HG03342 (cell line): ENCODE data around the gene GGA2.
A peak's percentile ranks its signal among the peaks of the same experiment; 100 is the strongest.
"Not testable (repeated sequence)": the region's sequence is repeated elsewhere in the genome, so short reads cannot be mapped to it uniquely, and the experiment has no call there.

Experiments used
- ATAC-seq: cut with Tn5 transposase; IDR thresholded peaks from one replicate; pipeline ENCODE4 v1.9.1; 2021; ENCODE audit warnings: mild to moderate bottlenecking, moderate library complexity; ENCODE audit not compliant: unreplicated experiment

GGA2 gene

DNA sequence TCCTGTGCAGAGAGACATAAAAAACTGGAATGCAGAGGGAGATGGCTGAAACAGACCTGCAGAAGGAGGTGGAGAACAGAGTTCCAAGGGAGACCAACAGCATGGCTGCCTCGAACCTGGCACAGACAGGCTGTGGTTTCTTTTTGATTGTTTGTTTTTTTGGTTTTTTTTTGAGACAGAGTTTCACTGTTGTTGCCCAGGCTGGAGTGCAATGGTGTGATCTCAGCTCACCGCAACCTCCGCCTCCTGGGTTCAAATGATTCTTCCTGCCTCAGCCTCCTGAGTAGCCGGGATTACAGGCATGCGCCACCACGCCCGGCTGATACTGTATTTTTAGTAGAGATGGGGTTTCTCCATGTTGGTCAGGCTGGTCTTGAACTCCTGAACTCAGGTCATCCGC is 26.8 kb downstream of the GGA2 start:
- not testable (repeated sequence) for ATAC-seq

DNA sequence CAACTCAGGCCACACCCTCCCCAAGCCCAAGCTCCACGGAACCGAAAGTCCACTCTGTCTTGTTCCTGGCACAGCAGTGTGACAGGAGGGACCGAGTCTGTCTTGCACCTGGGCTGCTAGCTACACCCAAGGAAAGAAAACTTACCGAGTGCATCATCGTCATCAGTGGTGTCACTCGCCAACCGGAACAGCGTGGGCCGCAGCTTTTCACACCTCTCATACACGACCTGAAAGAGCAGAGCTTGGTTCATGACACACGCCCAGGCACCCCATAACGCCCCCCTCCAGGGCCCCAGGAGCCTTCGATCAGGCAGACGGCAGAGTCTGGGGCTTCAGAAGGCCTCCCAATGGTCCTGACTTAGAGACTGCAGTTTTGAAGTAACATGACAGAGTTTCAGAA is 27.5 kb downstream of the GGA2 start:
- ATAC-seq, result no peak

DNA sequence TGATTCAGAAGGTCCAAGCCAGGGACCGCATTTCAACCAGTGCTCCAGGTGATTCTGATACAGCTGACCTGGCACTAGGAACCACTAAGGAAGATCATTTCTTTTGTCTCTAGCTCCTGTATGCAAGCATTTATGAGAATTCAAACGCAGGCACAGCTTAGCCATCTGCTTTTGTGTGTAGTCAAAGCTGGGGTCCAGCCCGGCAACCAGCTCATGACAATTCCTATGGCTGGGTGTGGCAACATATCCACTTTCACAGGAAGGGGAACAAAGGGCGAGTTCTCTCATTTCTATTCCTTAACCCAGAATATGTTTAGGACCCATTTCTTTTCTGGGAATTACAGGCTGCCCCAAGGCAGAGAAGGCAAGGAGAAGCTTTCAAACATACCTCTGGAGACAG is 30.0 kb downstream of the GGA2 start:
- ATAC-seq, result no peak

DNA sequence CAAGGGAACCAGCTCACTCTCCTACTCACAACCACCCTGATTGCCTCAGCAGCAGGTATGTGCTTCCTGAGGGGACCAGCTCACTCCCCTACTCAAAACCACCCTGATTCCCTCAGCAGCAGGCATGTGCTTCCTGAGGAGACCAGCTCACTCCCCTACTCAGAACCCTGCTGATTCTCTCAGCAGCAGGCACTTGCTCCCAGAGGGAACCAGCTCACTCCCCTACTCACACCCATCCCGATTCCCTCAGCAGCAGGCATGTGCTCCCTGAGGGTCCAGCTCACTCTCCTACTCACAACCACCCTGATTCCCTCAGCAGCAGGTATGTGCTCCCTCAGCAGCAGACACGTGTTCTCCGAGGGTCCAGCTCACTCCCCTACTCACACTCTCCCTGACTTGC is 31.2 kb downstream of the GGA2 start:
- ATAC-seq, result no peak

DNA sequence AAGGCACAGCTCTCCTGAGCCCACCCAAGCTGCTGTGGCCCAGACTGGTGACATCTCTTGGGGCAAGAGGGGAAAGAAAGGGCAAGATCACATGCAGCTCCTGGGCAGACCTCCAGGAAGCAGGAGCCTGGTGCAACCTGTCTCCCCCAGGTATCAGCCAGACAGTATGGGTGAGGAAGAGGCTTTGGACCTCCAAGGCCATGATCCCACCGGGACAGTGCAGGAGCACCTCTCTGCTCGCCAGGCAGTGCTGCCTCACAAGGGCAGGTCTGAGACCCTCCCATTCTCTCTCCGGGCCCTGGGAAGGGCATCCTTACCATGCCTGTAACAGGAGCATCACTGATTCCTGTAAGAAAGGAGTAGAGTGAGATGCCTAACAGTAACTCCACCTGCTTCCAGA is 31.7 kb downstream of the GGA2 start:
- no peak for ATAC-seq

DNA sequence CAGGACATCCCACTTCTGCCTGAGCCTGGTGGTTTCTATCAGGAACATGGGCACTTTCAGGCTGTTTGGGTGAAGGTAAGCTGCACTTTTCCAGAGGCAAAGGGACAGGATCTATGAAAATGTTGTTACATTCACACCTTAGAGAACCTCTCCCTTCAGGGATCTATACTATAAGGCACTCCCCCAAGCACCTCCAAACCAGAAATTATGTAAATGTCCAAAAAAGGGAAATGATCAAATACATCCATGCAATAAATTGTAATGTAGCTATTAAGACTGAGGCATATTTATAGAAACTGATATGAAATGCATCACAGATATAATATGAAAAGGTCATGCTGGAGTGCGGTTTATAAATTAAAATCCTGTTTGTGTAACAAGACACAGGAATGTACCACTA is 34.0 kb downstream of the GGA2 start:
- no peak for ATAC-seq

DNA sequence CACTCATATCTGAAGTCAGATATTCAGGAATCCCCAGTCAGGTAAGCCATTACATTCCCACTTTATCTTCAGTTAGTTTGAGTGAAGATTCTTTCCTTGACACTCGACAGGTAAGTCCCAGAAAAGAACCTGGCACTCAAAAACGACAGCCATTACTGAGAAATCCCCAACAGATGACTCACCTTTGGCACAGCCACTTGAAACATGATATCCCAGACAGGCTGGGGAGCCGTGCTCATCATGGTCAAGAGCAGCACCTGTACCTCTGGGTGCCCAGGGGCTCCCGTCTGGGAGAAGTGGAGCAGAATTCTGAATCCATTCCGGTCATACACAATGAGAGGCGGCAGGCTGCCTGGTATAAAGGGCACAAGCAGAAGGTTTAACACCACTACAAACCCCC is 40.5 kb downstream of the GGA2 start:
- no peak for ATAC-seq

DNA sequence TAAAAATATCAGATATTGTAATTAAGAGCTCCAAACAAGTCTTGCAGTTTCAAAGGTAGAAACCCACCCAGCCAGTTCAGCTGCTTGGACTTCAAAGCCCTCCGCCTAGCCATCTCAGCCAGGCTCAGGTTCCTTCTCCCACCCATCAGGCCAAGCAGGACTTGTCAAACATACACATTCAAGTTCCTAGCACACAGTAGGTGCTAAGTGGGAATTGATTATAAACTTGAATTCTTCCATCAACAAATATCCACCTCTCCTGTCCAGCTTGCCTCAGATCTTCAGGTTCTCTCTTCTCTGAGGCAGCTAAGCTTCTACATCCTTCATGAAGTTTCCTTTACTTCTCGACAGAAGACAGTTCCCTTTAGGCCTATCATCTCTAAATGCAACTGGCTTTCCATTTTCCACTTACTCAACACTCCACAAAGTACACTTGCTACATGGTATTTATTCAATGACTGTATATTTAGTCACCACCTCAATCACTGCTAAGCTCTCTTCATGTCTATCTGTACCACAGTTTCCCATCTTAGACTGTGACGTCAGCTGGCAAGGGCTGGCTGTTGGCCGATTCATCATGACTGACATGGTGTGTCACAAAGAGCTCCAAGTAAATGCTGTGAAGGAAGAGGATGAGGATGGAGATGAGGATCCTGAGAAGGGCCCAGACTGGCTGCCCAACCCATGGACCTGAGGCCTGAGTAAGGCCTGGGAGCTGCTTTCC is 44.0 kb downstream of the GGA2 start:
- ATAC-seq, result no peak

DNA sequence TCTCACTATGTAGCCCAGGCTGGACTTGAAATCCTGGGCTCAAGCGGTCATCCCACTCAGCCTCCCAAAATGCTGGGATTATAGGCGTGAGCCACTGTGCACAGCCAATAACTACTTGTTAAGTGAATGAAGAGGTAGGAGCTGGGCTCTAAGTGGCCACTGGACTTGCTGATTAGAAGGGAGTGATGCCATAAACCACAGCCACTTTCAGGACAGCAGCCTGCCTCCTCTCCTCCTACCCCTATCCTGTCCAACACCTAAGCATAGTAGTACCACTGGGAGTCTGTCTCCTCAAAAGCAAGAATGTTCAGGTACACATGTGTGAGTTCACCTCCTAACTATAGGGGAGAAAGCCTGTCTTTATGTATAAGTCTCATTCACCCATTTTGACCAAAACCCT is 45.1 kb downstream of the GGA2 start:
- no peak for ATAC-seq

DNA sequence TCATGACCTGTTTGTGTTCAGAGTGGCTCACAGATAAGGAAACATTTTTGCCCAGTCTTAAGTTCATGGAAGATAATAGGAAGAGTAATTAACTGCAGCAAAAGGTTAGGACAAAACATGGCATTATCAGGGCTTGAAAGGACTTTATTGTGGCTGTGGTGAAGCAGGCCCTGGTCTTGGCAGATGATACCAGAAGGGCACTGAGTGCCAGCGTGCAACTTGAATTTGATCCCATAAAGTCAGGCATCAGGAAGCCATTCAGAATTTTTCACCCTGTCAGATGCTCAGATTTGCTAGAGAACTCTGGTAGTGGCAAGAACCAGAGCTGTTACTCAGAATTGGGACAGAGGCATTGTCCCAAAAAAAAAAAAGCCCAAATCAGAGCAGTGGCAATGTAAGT is 46.1 kb downstream of the GGA2 start:
- no peak for ATAC-seq

DNA sequence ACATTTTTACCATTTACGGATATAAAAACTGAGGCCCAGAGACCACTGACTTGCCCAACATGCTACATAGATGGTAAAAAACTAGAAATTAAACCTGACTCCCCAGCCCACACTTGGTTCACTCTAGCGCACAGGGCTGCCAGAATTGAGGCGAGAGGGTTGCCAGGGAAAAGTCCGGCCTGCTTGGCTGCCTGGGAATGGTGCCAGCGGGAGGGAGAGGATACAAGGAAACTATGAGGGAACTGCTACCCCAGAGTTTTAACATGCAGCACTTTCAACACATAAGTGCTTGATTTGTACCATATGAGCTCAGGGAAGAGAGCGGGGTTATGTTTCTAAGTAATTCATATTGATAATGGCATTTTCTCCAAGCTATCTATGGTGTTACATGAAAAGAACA is 47.3 kb downstream of the GGA2 start:
- not testable (repeated sequence) for ATAC-seq

DNA sequence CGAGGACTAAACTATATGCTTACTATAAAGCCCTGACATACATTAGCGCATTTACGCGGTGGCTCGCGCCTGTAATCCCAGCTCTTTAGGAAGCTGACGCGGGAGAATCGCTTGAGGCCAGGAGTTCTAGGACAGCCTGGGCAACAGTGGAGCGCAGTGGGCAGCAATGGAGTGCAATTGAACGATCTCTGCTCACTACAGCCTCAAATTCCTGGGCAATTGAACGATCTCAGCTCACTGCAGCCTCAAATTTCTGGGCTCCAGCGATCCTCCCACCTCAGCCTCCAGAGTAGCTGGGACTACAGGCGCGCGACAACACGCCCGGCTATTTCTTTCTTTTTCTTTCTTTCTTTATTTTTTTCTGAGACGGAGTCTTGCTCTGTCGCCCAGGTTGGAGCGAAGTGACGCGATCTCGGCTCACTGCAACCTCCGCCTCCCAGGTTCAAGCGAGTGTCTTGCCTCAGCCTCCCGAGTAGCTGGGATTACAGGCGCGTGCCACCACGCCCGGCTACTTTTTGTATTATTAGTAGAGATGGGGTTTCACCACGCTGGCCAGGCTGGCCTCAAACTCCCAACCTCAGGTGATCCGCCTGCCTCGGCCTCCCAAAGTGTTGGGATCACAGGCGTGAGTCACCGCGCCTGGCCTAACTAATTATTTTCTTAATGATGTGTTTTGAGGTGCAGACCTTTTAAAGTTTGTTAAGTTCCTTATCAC is 56.8 kb downstream of the GGA2 start:
- no peak for ATAC-seq

DNA sequence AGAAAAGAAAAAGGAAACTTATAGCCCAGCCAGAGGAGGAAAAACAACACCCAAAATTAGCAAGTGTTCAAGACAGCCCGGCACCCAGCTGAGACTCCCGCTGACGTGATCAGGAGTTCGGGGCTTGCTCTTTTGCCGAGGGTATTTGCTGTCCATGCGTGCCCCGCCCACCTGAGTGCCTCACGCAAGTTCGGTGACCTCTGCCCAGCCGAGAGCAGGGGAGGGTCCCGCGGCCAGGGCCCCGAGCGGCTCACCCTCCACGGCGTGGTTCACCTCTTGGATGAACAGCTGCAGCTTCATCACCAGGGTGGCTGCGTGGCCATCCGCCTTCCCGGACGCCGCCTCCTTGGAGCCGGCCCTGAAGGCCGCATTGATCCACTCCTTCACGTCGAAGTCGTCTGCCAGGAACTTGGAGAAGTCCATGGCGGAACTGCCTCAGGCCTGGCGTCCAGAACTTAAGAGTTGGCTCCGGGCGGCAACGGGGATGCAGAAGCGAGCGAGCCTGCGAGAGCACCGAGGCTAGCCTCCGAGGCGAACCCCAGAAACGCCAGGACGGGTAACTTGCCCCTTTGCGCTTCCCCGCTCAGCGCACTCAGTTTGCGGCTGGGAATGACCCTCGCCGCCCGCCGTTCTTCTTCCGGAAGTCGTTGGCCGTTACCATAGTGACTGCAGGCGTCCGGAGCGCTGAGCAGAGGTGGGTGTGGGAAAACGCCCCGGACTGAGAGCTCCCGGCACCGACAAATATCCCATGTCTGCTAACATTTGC is 57.5 kb downstream of the GGA2 start, which contains the start of gene COG7:
TSS of gene COG7 (minus strand) at position 618 of the 766 bp plus-strand sequence. CDS start at position 423, 195 bp downstream.
- peak; percentile 82 for ATAC-seq

DNA sequence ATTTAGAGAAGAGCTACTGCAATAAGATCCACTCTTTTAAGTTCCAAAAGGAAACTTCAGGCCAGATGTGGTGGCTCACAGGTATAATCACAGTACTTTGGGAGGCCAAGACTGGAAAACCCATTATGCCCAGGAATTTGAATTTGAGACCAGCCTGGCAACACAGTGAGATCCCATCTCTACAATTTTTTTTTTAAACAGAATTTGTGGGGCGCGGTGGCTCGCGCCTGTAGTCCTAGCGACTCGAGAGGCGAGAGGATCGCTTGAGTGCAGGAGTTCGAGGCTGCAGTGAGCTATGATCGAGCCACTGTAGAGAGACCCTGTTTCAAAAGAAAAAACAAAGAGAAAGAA is 58.1 kb downstream of the GGA2 start:
- ATAC-seq, result no peak

DNA sequence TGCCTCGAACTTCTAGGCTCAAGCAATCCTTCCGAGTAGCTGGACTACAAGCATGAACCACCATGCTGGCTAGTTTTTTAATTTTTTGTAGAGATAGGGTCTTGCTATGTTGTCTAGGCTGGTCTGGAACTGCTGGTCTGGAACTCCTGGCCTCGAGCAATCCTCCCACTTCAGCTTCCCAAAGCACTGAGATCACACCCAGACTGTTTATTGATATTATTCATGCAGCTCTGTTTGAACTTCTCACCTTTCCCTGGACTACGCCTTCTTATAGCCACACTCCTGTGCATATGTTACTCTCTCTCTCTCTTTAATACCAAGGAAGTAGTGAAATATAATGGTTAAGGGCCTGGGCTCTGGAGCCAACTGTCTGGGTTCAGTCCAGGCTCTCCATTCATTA is 61.9 kb downstream of the GGA2 start:
- no peak for ATAC-seq

DNA sequence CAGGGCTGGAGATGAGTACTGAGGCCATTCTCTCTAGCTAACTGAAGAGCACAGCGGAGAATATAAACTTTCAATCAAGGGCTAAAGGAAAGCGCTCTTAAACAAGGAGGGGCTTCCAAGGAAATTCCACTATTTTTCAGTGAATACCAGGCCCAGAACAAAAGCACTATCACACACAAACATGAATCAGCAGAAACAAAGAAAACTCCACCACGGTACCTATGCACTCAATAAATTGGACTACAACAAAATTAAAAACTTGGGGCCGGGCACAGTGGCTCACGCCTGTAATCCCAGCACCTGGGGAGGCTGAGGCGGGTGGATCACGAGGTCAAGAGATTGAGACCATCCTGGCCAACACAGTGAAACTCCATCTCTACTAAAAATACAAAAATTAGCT is 72.8 kb downstream of the GGA2 start:
- ATAC-seq, result not testable (repeated sequence)

DNA sequence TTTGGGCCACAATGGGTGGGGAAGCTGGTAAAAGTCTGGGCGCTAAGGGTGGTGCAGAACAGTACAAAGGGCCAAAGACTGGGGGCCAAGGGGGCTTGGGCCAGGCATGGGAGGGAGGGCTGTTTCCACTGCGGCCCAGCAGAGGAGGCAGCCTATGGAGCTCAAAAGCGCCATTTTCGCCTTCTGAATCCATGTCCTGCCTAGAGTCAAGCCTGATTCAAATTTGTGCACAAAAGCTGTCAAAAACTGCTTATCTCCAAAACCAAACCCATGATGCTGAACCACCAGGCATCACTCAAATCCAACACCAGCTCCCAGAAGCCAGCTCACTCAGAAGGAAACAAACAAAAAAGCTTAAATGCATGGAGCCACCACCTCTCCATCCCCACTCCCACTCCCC is 73.3 kb downstream of the GGA2 start:
- no peak for ATAC-seq

DNA sequence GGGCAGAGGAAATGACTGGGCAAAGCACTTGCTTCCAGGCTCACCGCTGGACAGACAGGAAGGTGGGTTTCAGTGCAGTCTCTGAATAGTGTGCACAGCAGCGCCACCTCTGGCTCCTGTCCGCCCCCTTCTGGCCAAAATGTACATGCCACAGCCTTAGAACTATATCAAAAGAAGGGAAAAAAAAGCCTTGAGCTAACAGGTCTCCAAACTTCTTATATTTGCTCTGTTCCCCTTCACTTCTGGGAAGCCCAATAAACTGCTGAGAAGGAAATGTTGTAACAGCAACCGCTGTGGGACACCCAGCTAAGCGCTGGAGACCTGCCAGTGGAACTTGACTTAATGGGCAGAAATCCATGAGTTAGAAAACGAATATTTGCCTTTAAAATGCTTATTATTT is 74.8 kb downstream of the GGA2 start:
- no peak for ATAC-seq

DNA sequence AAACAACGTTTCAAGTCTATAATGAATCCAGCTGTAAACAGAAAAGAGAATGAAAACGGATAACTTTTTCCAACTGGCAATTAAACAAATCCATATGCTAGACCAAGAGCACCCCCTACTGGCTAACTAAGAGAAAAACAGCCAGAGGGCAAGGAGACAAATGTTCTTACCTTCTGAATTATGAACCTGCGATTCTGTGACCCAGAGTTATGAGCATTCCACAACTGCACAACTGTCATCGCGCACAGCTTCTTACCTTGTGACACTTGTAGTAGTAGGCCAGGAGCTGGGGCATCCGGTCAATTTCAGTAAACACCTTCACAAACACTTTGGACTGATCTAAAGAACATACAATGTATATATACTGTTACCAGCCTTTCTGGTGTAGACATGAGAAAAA is 75.9 kb downstream of the GGA2 start:
- no peak for ATAC-seq

DNA sequence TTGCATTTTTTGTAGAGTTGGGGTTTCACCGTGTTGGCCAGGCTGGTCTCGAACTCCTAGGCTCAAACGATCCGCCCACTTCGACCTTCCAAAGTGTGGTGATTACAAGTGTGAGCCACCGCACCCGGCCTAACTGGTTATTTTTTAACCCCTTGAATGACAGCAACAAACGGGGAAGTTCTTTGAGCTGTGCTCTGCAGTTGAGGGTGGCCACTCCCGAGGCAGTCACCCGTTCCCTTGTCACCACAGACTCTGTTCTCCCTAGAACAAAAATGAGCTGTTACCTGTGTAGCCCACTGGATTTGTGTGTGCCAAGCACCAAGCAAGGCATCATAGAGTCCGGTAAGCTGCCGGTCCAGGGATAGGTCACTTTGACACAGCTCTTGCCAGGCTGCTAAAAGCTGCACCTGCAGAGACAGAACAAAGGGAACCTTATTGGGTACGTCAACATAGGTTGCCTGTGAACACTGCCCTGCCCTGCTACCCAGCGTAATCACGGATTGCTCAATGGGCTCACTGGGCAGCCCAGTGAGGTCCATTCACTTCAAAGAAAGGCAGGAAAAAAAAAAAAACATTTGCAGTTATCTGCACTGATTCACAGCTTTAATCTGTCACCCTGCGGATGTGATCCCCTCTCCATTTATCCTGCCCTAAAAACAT is 76.9 kb downstream of the GGA2 start:
- ATAC-seq, result no peak
